Stimulated activated CD8-positive, alpha-beta memory T cell treated with anti-CD3 and anti-CD28 coated beads, Interleukin-4, amount 100 ng/mL, for 48 hours (primary cell): ENCODE data around the gene FAM118A.
"Not testable (repeated sequence)": the region's sequence is repeated elsewhere in the genome, so short reads cannot be mapped to it uniquely, and the experiment has no call there.

Experiments used
- DNase-seq: peaks from one replicate; pipeline ENCODE4 v3.0.0-alpha.2; 2020

FAM118A gene

DNA sequence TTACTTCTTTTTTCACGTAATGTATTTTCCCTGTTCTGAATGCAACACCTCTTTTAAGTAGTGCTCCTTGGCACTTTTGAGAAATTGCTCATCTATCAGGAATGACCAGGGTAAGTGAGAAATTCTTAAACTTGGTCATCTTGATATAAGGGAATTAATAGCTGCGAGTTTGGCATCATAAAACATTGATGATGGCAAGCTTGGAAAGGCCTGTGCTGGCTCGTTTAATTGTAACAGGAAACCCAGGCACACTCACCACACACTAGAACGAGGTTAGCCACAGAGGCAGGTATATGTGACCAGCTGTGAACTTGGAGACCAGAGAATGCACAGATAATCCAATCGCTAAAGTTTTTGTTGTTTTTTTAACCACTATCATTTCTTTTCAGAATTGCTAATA is 24.3 kb downstream of the FAM118A start:
- DNase-seq, result no peak

DNA sequence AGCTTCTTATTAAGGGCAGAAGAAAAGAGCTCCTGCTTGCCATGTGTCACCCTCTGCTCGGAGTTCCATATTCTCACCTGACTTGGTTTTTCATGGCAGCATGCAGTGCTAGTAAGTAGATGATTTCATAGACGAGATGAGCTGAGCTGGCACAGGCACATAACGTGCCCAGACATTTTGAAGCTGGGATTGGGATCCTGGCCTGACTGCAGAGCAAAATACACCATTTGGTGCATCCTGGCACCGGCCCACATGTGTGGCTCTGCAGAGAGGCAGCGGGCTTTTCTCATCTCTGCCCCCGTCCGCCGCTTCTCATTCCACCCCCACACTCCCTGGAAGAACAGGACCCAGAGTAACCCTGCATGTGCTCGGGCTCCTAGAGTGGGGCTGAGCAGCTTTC is 24.8 kb downstream of the FAM118A start:
- DNase-seq, result no peak

DNA sequence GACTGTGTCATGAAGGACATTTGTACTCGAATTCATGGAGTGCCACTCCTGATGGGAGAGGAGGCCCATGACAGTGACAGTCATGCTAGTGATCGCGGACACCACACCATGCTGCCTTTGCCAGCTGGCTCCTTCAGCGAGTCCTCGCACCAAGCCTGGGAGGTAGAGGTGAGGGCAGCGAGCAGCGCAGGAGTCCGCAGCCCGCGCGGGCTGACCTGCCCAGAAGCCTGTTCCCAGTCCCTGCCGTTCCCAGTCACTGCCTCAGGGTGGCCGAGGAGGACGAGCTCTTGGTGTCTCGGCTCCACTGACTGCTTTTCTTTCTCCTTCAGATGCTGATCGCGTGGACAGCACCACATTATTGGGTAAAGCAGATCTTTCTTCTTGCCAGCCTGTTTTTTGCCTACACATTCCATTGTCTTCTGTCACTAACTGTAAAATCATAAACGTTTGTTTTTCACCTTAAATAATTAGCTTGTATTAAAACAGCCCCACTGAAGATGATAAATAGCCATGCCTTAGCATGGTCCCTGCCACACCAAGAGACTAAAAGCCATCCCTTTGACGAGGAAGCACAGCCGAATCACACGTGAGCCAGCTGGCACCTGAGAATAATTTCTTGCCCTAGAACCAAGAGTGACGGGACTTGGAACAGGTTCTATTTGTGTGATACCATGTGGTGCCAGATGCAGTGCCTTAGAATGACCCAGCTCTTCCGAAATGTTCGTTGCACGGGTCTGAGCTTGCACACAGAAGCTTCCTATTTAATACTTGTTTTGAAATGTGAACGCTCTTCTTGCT is 25.5 kb downstream of the FAM118A start:
- DNase-seq, result no peak

DNA sequence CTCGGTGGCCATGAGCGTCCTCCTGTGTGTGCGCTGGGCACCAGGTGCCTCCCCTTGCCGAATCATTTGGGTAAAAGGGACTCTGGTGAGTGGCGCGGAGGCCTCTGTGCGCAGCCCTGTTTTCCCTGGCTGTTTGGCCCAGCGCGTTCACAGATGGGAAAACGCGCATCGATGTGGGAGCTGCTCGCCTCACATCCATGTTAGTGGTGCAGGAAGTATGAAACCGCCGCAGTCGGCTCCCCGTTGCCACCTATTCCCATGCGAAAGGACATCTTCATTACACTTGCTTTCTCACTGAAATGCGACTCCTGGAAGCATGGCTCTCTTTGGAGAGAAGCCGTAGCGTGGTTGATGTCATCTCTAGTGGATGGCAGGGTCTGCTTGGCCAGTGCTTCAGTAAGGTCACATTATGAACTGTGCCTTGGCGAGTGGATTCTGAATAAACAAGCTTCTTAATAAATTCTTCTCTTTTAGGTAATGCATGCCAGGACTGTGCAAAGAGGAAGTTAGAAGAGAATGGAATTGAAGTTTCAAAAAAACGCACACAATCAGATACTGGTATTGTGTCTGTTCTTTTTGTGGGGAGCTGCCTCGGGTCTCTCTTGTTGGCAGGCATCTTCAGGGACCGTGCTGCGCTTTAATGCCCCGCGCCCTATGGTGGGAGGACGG is 26.3 kb downstream of the FAM118A start:
- DNase-seq, result no peak

DNA sequence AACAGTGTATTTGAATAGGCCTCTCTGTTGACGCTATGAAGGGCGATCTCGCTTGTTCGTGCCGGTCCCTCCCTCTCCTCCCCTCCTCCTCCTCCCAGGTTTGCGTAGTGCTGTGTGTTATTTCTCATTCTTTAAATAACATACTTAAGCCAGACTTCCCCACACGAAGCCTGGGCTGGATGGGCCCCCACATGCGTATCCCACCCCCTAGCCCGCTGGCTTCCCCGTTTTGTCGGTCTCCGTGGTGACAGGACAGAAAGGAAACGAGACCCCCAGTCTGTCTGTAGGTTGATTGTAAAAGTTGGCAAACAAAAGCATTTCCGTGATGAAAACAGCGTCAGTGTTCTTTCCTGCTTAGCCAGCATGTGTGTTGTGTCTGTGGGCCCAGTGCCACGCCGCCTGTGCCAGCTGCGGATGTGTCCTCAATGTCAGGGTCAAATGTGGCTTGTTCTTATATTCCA is 27.3 kb downstream of the FAM118A start:
- DNase-seq, result no peak

DNA sequence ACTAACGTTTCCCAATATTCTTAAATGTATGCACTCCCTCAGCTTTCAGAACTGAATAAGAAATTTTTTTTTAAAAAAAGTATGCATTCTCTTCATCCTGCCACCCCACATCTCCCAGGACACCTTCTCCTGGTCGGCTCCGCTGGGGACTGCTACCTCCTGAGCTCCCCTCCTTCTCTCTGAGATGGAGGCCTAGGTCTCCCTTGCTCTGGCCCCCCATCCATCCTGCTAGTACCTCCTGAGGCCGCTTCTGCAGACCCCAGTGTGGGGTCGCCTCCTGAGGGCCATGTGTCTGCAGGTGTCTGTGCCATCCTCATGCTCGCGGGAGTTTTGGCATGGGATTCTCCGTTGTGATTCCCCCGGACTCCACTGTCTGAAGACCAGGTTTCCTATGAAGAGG is 27.8 kb downstream of the FAM118A start:
- DNase-seq, result no peak

DNA sequence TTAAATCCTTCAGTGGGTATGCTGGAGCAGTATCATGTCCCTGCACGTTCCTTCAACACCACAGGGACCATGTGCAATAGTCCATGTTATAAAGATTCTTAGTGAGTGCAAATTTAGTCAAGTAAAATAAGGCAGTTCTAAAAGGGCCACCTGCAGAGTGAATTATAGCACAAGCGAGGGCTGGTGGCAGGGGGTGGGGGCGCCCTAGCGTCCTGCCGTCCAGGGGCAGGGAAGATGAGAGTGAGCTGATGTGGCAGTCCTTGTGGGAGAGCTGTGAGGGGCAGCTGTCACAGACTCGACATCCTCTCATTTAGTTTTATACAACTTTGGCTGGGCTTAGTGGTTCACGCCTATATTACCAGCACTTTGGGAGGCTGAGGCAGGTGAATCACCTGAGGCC is 29.1 kb downstream of the FAM118A start:
- DNase-seq, result no peak

DNA sequence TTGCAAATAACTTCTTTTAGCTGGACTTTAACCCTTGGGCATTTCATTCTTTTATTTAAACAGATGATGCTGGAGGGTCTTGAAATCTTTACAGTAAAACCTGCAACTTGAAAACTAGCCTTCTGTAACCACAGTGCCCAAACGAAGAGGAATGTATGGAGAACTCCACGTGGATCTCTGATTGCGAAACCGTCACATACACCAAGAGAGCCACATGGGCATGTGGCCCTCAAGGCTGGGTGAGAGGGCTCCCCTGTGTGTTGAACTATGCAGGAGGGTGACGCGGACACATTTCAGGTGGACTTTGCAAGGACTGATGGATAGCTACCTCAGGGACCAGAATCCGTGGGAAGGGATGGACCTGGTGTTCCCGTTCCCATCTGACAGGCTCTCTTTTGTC is 30.6 kb downstream of the FAM118A start:
- DNase-seq, result no peak

DNA sequence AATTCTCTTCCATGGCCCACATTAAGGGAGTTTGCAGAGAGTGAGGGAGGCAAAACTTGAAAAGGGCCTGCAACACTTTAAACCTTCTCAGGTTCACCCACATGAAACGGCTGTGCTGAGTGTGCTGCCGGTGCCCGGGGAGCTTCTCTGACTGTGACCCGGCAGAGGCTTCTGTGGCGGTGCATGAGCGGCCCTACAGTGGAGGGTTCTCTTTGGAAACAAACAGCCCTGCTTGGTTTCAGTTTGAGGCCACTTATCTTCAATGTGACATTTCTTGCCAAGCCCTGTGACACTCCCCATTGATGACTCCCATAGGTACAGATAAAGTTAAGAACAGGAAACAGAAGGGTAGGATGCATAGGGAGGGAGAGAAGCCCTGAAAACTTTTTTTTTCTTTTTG is 31.8 kb downstream of the FAM118A start:
- DNase-seq, result peak; percentile 68

DNA sequence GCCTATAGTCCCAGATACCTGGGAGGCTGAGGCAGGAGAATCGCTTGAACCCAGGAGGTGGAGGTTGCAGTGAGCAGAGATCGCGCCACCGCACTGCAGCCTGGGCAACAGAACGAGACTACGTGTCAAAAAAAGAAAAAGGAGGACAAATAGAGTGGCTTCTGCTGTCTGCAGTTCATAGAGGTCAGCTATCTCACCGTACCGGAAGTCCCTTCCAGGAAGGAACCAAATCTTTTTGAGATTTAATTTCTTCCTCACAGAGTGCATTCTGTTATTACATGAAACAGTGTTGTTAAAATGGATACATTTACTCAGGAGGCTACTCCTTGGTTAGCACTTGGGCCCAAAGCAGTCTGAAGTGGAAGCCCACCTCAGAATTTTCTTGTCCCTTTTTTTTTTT is 33.4 kb downstream of the FAM118A start:
- no peak for DNase-seq

DNA sequence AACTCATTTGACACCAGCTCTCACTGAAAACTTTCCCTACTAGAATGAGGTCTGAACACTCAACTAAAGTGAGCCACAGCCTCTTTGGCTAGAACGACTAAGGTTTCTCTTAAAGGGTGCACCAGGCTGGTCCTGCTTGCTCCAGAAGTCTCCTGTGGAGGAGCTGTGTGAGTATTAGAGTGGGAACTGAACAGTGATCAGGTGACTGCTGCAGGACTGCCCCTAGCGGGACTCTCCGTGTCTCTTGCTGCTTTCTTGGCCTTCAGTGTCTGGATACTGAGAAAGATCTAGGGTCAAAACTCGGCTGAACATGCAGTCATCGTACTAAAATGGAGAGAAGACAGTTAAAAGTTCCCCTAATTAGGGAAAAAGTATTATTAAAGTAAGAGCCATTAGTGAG is 34.6 kb downstream of the FAM118A start:
- DNase-seq, result no peak

DNA sequence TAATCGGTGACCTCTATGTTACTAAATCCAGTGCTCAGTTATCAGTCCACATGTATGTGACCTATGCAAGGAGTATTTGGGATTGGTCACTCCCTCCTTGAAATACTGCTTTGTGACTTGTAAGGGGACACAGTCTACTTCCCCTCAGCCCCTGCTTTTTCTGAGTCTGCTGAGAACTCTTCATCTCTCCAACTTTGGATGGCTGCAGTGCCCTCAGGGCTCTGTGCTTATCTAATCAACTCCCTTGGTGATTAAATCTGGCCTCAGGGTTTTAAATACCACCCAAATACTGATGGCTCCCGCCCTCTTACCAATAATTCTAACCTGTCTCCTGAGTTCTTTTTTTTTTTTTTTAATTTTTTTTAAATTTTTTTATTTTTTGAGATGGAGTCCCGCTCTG is 40.2 kb downstream of the FAM118A start:
- no peak for DNase-seq

DNA sequence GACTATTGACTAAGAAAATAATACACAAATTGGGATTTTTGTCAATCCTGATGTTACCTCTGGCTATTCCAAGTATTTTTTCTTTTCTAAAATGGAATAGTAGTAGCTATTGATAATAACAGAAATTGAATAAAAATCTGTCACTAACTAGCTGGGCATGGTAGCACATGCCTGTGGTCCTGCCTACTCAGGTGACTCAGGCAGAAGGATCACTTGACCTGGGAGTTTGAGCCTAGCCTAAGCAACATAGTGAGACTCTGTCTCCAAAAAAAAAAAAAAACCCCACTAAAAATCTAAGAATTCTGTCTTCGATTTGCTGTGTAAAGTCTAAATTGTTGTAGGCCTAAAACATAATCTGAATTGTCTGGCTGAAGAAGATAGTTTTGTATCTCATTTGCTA is 42.2 kb downstream of the FAM118A start:
- no peak for DNase-seq

DNA sequence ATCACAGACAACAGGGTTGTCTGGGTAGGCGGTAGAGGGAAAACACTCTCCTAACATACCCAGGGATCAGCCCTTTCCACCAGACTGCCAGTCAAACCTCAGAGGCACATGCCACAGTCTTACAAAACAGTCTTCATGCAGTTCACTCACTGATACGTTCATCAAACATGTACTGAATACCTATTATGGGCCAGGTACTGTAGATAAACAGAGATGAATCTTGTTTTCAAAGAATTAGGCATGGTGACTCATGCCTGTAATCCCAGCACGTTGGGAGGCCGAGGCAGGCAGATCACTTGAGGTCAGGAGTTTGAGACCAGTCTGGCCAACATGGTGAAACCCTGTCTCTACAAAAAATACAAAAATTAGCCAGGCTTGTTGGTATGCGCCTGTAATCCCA is 43.0 kb downstream of the FAM118A start:
- not testable (repeated sequence) for DNase-seq

DNA sequence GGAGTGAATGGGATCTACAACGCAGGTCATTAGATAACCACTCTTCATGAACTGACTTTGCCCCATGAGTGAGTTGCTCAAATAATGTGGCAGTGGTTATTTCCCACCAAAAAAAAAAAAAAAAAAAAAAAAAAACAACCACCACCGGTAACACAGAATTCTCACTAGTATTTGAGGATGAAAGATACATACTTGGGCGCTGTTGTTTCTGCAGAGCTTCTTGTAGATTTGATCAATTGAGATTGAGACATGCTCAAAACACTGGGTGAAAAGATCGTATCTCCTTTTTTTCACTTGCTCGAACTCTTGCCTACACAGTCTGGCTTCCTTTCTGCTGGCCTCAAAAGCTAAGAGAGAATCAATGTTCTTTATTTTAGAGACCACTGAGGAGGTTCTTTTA is 44.1 kb downstream of the FAM118A start:
- DNase-seq, result no peak

DNA sequence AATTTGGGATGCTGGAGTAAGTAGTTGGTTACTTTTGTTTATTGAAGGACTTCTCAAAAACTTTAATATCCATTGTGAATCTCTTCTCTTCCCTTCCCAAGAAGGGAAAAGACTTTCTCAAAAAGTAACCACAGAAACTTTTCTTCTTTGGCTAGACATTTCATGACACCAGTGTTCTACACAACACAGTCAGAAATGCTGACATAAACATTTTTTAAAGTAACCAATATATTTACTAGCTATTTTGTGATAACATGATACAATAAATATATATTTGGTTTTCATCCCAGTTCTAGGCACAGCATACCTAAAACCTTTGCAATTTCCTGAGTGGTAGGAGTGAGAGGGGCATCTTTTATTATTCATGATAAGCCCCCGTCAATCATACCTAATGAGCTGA is 47.8 kb downstream of the FAM118A start:
- no peak for DNase-seq

DNA sequence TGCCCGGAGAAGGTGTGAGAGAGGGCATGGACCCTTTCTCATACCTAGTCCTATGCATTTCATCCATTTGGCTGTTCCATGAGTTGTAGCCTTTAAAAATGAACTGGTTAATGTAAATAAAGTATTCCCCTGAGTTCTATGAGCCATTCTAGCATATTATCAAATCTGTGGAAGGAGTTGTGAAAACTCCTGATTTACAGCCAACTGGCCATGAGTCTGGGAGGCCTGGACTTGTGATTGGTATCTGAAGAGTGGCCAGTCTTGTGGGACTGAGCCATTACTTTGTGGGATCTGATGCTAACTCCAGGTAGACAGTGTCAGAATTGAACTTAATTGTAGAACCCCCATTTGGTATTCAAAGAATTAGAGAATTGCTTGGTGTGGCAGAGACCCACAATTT is 48.4 kb downstream of the FAM118A start:
- no peak for DNase-seq

DNA sequence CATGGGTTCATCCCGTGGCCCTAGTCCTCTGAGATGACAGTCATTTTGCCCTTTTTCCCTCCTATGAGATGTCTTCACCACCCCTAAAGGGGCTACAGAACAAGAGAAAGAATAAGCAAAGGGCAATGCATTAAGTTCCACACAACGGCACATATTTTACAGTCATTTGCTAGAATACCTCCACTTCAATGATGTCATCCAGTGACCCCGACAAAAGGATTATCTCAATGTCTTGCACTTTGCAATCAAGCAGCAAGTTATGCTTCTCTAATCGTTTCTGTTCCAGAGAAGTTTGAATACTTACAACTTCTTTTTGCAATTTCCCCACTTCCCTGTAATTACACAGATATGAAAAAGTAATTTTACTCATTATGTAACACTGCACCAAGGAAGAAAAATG is 49.9 kb downstream of the FAM118A start:
- DNase-seq, result no peak

DNA sequence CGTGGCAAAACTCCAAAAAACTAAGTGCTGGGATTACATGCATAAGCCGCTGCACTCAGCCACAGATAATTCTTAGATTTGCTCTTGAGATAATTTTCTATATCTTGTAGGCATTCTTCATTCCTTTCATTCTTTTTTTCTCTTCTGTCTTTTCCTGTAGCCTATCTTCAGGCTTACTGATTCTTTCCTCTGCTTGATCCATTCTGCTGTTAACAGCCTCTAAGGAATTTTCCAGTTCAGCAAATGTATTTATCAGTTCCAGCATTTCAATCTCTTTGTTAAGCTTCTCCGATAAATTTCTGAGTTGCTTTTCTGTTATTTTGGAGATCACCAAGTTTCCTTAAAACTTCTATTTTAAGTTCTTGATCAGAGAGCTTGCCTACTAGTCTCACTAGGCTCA is 57.0 kb downstream of the FAM118A start:
- no peak for DNase-seq

DNA sequence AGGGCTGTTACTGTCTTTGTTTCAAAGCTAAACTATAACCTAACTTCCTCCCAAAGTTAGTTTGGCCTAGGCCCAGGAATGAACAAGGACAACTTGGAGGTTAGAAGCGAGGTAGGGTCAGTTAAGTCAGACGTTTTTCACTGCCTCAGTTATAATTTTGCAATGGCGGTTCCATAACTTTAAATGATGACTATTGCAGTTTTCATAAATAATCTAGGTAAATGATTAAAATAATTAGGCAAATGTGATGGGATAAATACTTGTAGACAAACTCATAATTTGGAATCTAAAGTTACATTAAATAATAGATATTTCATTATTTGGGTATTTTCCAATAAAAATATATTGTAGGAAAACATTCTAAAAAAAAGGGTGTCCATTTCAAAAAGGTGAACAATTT is 63.9 kb downstream of the FAM118A start:
- not testable (repeated sequence) for DNase-seq

DNA sequence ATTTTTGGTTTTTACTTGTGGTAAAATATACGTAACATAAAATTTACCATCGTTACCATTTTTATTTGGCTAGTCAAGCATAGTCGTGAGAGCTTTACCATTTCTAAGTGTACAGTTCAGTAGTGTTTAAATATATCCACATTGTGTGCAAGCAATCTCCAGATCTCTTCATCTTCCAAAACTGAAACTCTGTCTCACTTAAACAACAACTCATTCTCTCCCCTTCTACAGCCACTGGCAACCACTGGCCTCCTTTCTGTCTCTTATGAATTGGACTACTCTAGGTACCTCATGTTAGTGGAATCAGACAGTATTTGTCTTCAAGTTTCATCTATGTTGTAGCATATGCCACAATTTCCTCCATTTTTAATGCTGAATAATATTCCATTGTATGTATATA is 66.3 kb downstream of the FAM118A start:
- DNase-seq, result no peak

DNA sequence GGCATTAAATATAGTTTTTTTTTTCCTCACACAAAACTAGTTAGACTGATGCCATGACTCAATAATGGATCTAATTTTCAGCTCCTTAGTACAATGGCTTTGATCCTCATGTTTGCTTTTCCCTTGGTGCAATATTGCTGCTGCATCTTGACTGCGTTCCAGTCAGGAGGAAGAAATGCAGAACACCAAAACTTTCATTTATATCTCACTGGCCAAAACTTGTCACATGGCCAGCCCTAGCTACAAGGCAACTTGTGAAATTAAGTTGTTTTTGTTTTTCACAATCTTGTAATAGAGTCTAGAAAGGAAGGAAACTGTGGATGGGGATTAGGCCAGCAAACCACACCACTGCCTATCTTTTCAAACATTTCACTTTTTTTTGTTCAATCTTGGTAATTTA is 67.0 kb downstream of the FAM118A start:
- no peak for DNase-seq

DNA sequence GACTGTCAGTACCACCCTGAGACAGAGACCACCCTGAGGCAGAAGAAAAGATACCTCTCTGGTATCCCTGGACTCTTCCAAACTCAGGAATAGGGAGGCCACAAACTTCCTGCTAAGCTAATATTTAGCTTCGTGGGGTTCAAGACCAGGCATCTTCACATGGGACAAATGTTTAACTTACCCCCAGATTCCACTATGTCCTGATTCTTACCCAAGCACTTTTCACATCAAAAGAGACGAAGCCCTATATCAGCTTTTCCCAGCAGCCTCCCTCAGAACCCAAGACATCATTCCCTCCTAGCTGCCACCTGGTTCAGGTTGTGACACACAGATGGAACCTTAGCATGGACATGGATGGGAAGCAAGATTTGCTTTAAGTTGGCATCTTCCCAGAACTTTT is 71.6 kb downstream of the FAM118A start:
- DNase-seq, result no peak

DNA sequence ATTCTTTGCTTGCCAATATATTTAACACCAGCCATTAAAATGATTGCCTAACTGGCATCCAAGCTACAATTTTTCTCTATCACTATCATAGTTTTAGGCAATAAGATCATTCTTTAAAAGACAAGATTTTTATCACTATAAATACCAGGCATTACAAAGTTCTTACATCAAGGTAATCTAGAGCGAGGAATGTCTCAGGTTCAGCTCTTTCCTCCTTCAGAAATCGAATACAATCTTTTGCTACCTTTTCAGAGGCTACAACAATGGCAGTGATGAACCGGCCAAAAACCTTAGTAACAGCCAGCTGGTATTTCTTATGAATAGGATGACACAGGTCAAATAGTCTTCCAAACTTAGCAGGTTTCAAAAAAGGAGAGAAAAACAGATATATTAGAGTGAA is 79.8 kb downstream of the FAM118A start:
- DNase-seq, result no peak
